Measurements from ENCODE around the gene KCNJ5.

GRCh38 chr11:128961645-128962044, 70.5 kb downstream of the KCNJ5 start:
- TF ChIP-seq, protein P1, sequence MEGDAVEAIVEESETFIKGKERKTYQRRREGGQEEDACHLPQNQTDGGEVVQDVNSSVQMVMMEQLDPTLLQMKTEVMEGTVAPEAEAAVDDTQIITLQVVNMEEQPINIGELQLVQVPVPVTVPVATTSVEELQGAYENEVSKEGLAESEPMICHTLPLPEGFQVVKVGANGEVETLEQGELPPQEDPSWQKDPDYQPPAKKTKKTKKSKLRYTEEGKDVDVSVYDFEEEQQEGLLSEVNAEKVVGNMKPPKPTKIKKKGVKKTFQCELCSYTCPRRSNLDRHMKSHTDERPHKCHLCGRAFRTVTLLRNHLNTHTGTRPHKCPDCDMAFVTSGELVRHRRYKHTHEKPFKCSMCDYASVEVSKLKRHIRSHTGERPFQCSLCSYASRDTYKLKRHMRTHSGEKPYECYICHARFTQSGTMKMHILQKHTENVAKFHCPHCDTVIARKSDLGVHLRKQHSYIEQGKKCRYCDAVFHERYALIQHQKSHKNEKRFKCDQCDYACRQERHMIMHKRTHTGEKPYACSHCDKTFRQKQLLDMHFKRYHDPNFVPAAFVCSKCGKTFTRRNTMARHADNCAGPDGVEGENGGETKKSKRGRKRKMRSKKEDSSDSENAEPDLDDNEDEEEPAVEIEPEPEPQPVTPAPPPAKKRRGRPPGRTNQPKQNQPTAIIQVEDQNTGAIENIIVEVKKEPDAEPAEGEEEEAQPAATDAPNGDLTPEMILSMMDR (IDR thresholded peaks at IDR 0.05; ENCODE audit: low read depth, low read length), result no peak
- no peak for TF ChIP-seq EZH2phosphoT487 (IDR thresholded peaks at IDR 0.05; ENCODE audit: low read depth)
